A549 treated with AZD9567 at 1 μM for 4 hours (cell line): ENCODE data around the gene MYMX. TPM values are rescaled to one million over a fixed set of nuclear protein-coding genes. Genes with fewer than 3 reads are reported as not detected.

Experiments
- total RNA-seq: library from RNA; stranded (reverse); fragments of 200-300 nt; extraction: Qiagen RNA extraction; gene quantifications from 5 replicates; pipeline ENCODE4 v1.2.3, GENCODE V29; 2022; ENCODE audit not compliant: insufficient read depth

MYMX gene
- not detected in 5 replicates for total RNA-seq

GRCh38 chr6:44216677-44217331, at the start of gene MYMX:
Gene MYMX (plus strand): TSS chr6:44216926. CDS start chr6:44217472, 546 bp downstream.

GRCh38 chr6:44223319-44224028, 6.7 kb downstream of the MYMX start, which contains the start of gene SLC29A1:
Gene SLC29A1 (plus strand): TSS chr6:44223595. CDS start chr6:44227314, 3,719 bp downstream.

GRCh38 chr6:44246663-44247337, 30.1 kb downstream of the MYMX start, which contains the start of gene HSP90AB1:
Gene HSP90AB1 (plus strand): TSS chr6:44247101. CDS start chr6:44248630, 1,529 bp downstream.

GRCh38 chr6:44257025-44257752, 40.5 kb downstream of the MYMX start, which contains the start of gene SLC35B2:
Gene SLC35B2 (minus strand): TSS chr6:44257528. CDS start chr6:44257410, 118 bp downstream.

GRCh38 chr6:44265007-44265721, 48.4 kb downstream of the MYMX start, which contains the start of gene NFKBIE:
Gene NFKBIE (minus strand): TSS chr6:44265551. CDS start chr6:44265346, 205 bp downstream.

Other genes starting within 250 kb of the MYMX start
- gene MRPL14, start 89.5 kb upstream of the MYMX start, total RNA-seq: 68.2 to 71.9 TPM (median 69.5 TPM) in 5 replicates
- gene TMEM63B, start 89.4 kb upstream of the MYMX start, total RNA-seq: 15.0 to 20.2 TPM (median 15.3 TPM) in 5 replicates
- not detected in 5 replicates for gene CAPN11, start 58.1 kb upstream of the MYMX start, total RNA-seq
- 32.8 to 56.1 TPM (median 51.3 TPM) in 5 replicates for gene SLC29A1, start 6.7 kb downstream of the MYMX start, total RNA-seq
- 1,084 to 1,436 TPM (median 1,192 TPM) in 5 replicates for gene HSP90AB1, start 30.2 kb downstream of the MYMX start, total RNA-seq
- 51.3 to 67.9 TPM (median 62.9 TPM) in 5 replicates for gene SLC35B2, start 40.6 kb downstream of the MYMX start, total RNA-seq
- 5.1 to 9.4 TPM (median 8.4 TPM) in 5 replicates for gene NFKBIE, start 48.6 kb downstream of the MYMX start, total RNA-seq
- 0.02 to 0.06 TPM (median 0.04 TPM) in 4 of 5 replicates, not detected in the other for gene TMEM151B, start 53.5 kb downstream of the MYMX start, total RNA-seq
- gene AARS2, start 96.4 kb downstream of the MYMX start, total RNA-seq: 5.0 to 7.8 TPM (median 6.3 TPM) in 5 replicates
- gene SPATS1, start 125.7 kb downstream of the MYMX start, total RNA-seq: not detected in 5 replicates
- gene CDC5L, start 170.8 kb downstream of the MYMX start, total RNA-seq: 11.7 to 14.7 TPM (median 12.9 TPM) in 5 replicates